HK-2 (cell line): ENCODE measurements around the gene SLC66A2.

ENCODE experiments used
- DNase-seq: peaks from one replicate; pipeline ENCODE4 v3.0.0-alpha.2; 2018; ENCODE audit not compliant: unreplicated experiment

SLC66A2 gene

GRCh38 chr18:79919089-79919488 is 32.4 kb downstream of the SLC66A2 start:
- DNase-seq, result no peak

- no peak for DNase-seq
Observed at GRCh38 chr18:79918615-79919011, 32.8 kb downstream of the SLC66A2 start.

GRCh38 chr18:79917853-79918614 is 33.4 kb downstream of the SLC66A2 start:
- DNase-seq, result no peak

- no peak for DNase-seq
Observed at GRCh38 chr18:79917169-79917852, 34.1 kb downstream of the SLC66A2 start.

- no peak for DNase-seq
Observed at GRCh38 chr18:79916546-79917168, 34.8 kb downstream of the SLC66A2 start.

- DNase-seq, result no peak
Observed at GRCh38 chr18:79916128-79916494, 35.3 kb downstream of the SLC66A2 start.

- DNase-seq, result no peak
Observed at GRCh38 chr18:79915161-79916127, 36.0 kb downstream of the SLC66A2 start.

GRCh38 chr18:79914614-79915160 is 36.8 kb downstream of the SLC66A2 start:
- no peak for DNase-seq

- DNase-seq, result no peak
Observed at GRCh38 chr18:79912994-79913831, 38.2 kb downstream of the SLC66A2 start.

- peak; percentile 7 for DNase-seq
Observed at GRCh38 chr18:79912409-79912991, 39.0 kb downstream of the SLC66A2 start.

- no peak for DNase-seq
Observed at GRCh38 chr18:79911344-79912270, 39.8 kb downstream of the SLC66A2 start.

- no peak for DNase-seq
Observed at GRCh38 chr18:79910563-79911343, 40.7 kb downstream of the SLC66A2 start.

- no peak for DNase-seq
Observed at GRCh38 chr18:79906706-79907105, 44.7 kb downstream of the SLC66A2 start.

- no peak for DNase-seq
Observed at GRCh38 chr18:79905993-79906392, 45.5 kb downstream of the SLC66A2 start.

GRCh38 chr18:79905389-79905911 is 46.0 kb downstream of the SLC66A2 start:
- DNase-seq, result no peak

GRCh38 chr18:79904357-79905147 is 46.9 kb downstream of the SLC66A2 start:
- DNase-seq, result no peak

- no peak for DNase-seq
Observed at GRCh38 chr18:79903787-79904356, 47.6 kb downstream of the SLC66A2 start.
